HUES6 (cell line): ENCODE data around the gene SPATA32.

Source experiments
- H3K27ac ChIP-seq: 2 replicates; pipeline ENCODE4 v1.7.0; 2013; ENCODE audit warnings: low read depth, mild to moderate bottlenecking, low read length, inconsistent platforms
- H3K27me3 ChIP-seq: 2 replicates; pipeline ENCODE4 v1.6.1; 2013; ENCODE audit warnings: low read length; ENCODE audit not compliant: control insufficient read depth, insufficient read depth
- H3K36me3 ChIP-seq: 2 replicates; pipeline ENCODE4 v1.6.1; 2013; ENCODE audit warnings: low read length; ENCODE audit not compliant: control insufficient read depth, insufficient read depth
- H3K4me1 ChIP-seq: 2 replicates; pipeline ENCODE4 v1.6.1; 2013; ENCODE audit warnings: low read length; ENCODE audit not compliant: control insufficient read depth, insufficient read depth
- H3K4me3 ChIP-seq: 2 replicates; pipeline ENCODE4 v1.5.1; 2013; ENCODE audit warnings: low read depth, low read length
- H3K9ac ChIP-seq: one replicate; pipeline ENCODE4 v1.6.1; 2013; ENCODE audit warnings: mild to moderate bottlenecking, low read length
- H3K9me3 ChIP-seq: 2 replicates; pipeline ENCODE4 v1.6.1; 2013; ENCODE audit warnings: low read depth, low read length; ENCODE audit not compliant: control insufficient read depth, insufficient read depth

Gene SPATA32

GRCh38 chr17:45243750-45244149 is 18.1 kb downstream of the SPATA32 start:
- H3K9ac ChIP-seq: no peak overlapping the region
- H3K4me3 ChIP-seq: no peak overlapping the region
- H3K27me3 ChIP-seq: peaks cover 55% of the 10 kb centered on the region
- no peaks in the 10 kb centered on the region for H3K9me3 ChIP-seq
- H3K4me1 ChIP-seq: peaks cover 24% of the 10 kb centered on the region
- no peaks in the 10 kb centered on the region; the same call in 1 of the 2 replicates for H3K36me3 ChIP-seq
- H3K27ac ChIP-seq: no peak overlapping the region

- H3K4me3 ChIP-seq: no peak overlapping the region
- H3K9ac ChIP-seq: no peak overlapping the region
- H3K36me3 ChIP-seq: no peaks in the 10 kb centered on the region; the same call in 1 of the 2 replicates
- peaks cover 66% of the 10 kb centered on the region for H3K27me3 ChIP-seq
- H3K9me3 ChIP-seq: no peaks in the 10 kb centered on the region
- peaks cover 20% of the 10 kb centered on the region for H3K4me1 ChIP-seq
- H3K27ac ChIP-seq: no peak overlapping the region
Measured at GRCh38 chr17:45242029-45242414, 19.9 kb downstream of the SPATA32 start.

GRCh38 chr17:45241328-45242028 is 20.4 kb downstream of the SPATA32 start:
- Histone ChIP-seq H3K4me3 (peak overlapping the region; percentile 76), H3K27me3 (peaks cover 64% of the 10 kb centered on the region), H3K4me1 (peaks cover 17% of the 10 kb centered on the region), H3K9ac (no peak overlapping the region), H3K36me3 (no peaks in the 10 kb centered on the region; the same call in 1 of the 2 replicates), H3K27ac (no peak overlapping the region), H3K9me3 (no peaks in the 10 kb centered on the region)

GRCh38 chr17:45240905-45241327 is 21.0 kb downstream of the SPATA32 start:
- Histone ChIP-seq H3K27ac (no peak overlapping the region), H3K9ac (no peak overlapping the region), H3K4me1 (peaks cover 16% of the 10 kb centered on the region), H3K9me3 (no peaks in the 10 kb centered on the region), H3K4me3 (peak overlapping the region; percentile 76), H3K27me3 (peaks cover 59% of the 10 kb centered on the region), H3K36me3 (no peaks in the 10 kb centered on the region; the same call in 1 of the 2 replicates)

GRCh38 chr17:45238155-45238774 is 23.6 kb downstream of the SPATA32 start:
- H3K4me1 ChIP-seq: peaks cover 19% of the 10 kb centered on the region
- H3K4me3 ChIP-seq: no peak overlapping the region
- H3K36me3 ChIP-seq: no peaks in the 10 kb centered on the region

GRCh38 chr17:45237686-45238085 is 24.2 kb downstream of the SPATA32 start:
- no peaks in the 10 kb centered on the region for H3K36me3 ChIP-seq
- no peak overlapping the region for H3K9ac ChIP-seq
- no peak overlapping the region for H3K27ac ChIP-seq
- peaks cover 19% of the 10 kb centered on the region for H3K4me1 ChIP-seq
- no peak overlapping the region for H3K4me3 ChIP-seq
- H3K27me3 ChIP-seq: peaks cover 50% of the 10 kb centered on the region
- H3K9me3 ChIP-seq: no peaks in the 10 kb centered on the region

More at GRCh38 chr17:45238155-45238774, 23.6 kb downstream of the SPATA32 start:
- H3K9me3 ChIP-seq: no peaks in the 10 kb centered on the region
- peaks cover 54% of the 10 kb centered on the region for H3K27me3 ChIP-seq
- H3K9ac ChIP-seq: no peak overlapping the region
- H3K27ac ChIP-seq: no peak overlapping the region

- Histone ChIP-seq H3K36me3 (no peaks in the 10 kb centered on the region), H3K9ac (no peak overlapping the region), H3K27ac (no peak overlapping the region), H3K9me3 (no peaks in the 10 kb centered on the region), H3K4me3 (no peak overlapping the region), H3K4me1 (peaks cover 20% of the 10 kb centered on the region), H3K27me3 (peaks cover 38% of the 10 kb centered on the region)
Measured at GRCh38 chr17:45236282-45236606, 25.6 kb downstream of the SPATA32 start.

GRCh38 chr17:45235416-45236281 is 26.2 kb downstream of the SPATA32 start:
- Histone ChIP-seq H3K4me1 (peaks cover 21% of the 10 kb centered on the region), H3K36me3 (no peaks in the 10 kb centered on the region)

GRCh38 chr17:45234641-45235415 is 27.1 kb downstream of the SPATA32 start:
- no peaks in the 10 kb centered on the region for H3K9me3 ChIP-seq
- no peak overlapping the region for H3K9ac ChIP-seq
- H3K27me3 ChIP-seq: peaks cover 24% of the 10 kb centered on the region; the same call in 1 of the 2 replicates
- H3K36me3 ChIP-seq: no peaks in the 10 kb centered on the region
- no peak overlapping the region for H3K4me3 ChIP-seq
- H3K4me1 ChIP-seq: peaks cover 21% of the 10 kb centered on the region
- H3K27ac ChIP-seq: no peak overlapping the region

More at GRCh38 chr17:45235416-45236281, 26.2 kb downstream of the SPATA32 start:
- Histone ChIP-seq H3K9ac (no peak overlapping the region), H3K9me3 (no peaks in the 10 kb centered on the region), H3K27ac (no peak overlapping the region), H3K27me3 (peaks cover 32% of the 10 kb centered on the region), H3K4me3 (no peak overlapping the region)

- H3K9me3 ChIP-seq: no peaks in the 10 kb centered on the region
- H3K4me3 ChIP-seq: no peak overlapping the region
- H3K36me3 ChIP-seq: no peaks in the 10 kb centered on the region
- peaks cover 34% of the 10 kb centered on the region for H3K4me1 ChIP-seq
- no peak overlapping the region for H3K9ac ChIP-seq
- no peak overlapping the region for H3K27ac ChIP-seq
- H3K27me3 ChIP-seq: peaks cover 10% of the 10 kb centered on the region; the same call in 1 of the 2 replicates
Measured at GRCh38 chr17:45233423-45233924, 28.4 kb downstream of the SPATA32 start.
